SK-N-SH (cell line): ENCODE results near the gene BTBD7. TPM values are rescaled to one million over a fixed set of nuclear protein-coding genes. Genes with fewer than 3 reads are reported as not detected.
A peak's percentile ranks its signal among the peaks of the same experiment; 100 is the strongest.

ENCODE experiments used
- CTCF ChIA-PET: fragments of 300-600, 350-600 bp; formaldehyde crosslinking; extraction: SDS; loops from one replicate; lab custom pipeline; 2021; lab: Yijun Ruan, JAX
- POLR2A ChIA-PET: fragments of 350-600 bp; sonication (Branson Sonifier 250); formaldehyde crosslinking; extraction: SDS; loops from one replicate; lab custom pipeline; 2020; ENCODE audit warnings: antibody characterized with exemption, inconsistent platforms; lab: Yijun Ruan, JAX
- DNase-seq: peaks from one replicate; pipeline ENCODE4 v3.0.0; 2012
- H2AFZ ChIP-seq: fragments of 200-600 bp; sonication (generic); 2 replicates; pipeline ENCODE4 v1.8.1; 2016; ENCODE audit warnings: antibody characterized with exemption, mild to moderate bottlenecking, low read depth
- H3F3A ChIP-seq: fragments of 200-600 bp; sonication (generic); replicated peaks from 2 replicates; pipeline ENCODE3; 2016; ENCODE audit warnings: antibody characterized with exemption, mild to moderate bottlenecking; ENCODE audit not compliant: insufficient read depth
- H3K27ac ChIP-seq, 2 experiments: fragments of 200-500 bp in 1 of 2; fragments of 200-600 bp in 1 of 2; sonication (Bioruptor generic) in 1 of 2; sonication (generic), shearing (Covaris generic) in 1 of 2; 2 replicates each; pipeline versions ENCODE4 v1.5.1 to v1.6.1; 2014 to 2016; ENCODE audit warnings: low read depth in 2 of 2, inconsistent platforms in 1 of 2, low read length in 1 of 2, mild to moderate bottlenecking in 1 of 2, mixed read lengths in 1 of 2
- H3K27me3 ChIP-seq: fragments of 200-600 bp; sonication (generic), shearing (Covaris generic); 2 replicates; pipeline ENCODE4 v1.6.1; 2016; ENCODE audit warnings: mixed run types; ENCODE audit not compliant: insufficient read depth
- H3K36me3 ChIP-seq, 2 experiments: fragments of 200-500 bp in 1 of 2; fragments of 200-600 bp in 1 of 2; sonication (Bioruptor generic) in 1 of 2; sonication (generic) in 1 of 2; replicated peaks in 1 of 2; 2 replicates each; pipeline versions ENCODE3 to v1.5.1; 2014 to 2016; ENCODE audit warnings: low read length in 1 of 2, mild to moderate bottlenecking in 1 of 2; ENCODE audit not compliant: insufficient read depth in 2 of 2, control insufficient read depth in 1 of 2
- H3K4me1 ChIP-seq, 2 experiments: fragments of 200-500 bp in 1 of 2; fragments of 200-600 bp in 1 of 2; sonication (Bioruptor generic) in 1 of 2; sonication (generic), shearing (Covaris generic) in 1 of 2; 2 replicates each; pipeline versions ENCODE4 v1.5.1 to v1.6.1; 2014 to 2016; ENCODE audit warnings: low read depth in 1 of 2, low read length in 1 of 2, mixed run types in 1 of 2; ENCODE audit not compliant: insufficient read depth in 2 of 2, control insufficient read depth in 1 of 2
- H3K4me2 ChIP-seq: fragments of 200-600 bp; sonication (generic), shearing (Covaris generic); 2 replicates; pipeline ENCODE4 v1.6.1; 2017; ENCODE audit warnings: mixed run types
- H3K4me3 ChIP-seq, 2 experiments: fragments of 200-500 bp in 1 of 2; fragments of 200-600 bp in 1 of 2; sonication (Bioruptor generic) in 1 of 2; sonication (generic), shearing (Covaris generic) in 1 of 2; 2 replicates each; pipeline versions ENCODE4 v1.5.1 to v1.8.1; 2014 to 2016; ENCODE audit warnings: low read depth in 2 of 2, inconsistent platforms in 1 of 2, low read length in 1 of 2, mild to moderate bottlenecking in 1 of 2, mixed read lengths in 1 of 2, moderate library complexity in 1 of 2
- H3K79me2 ChIP-seq: fragments of 200-600 bp; sonication (generic); 2 replicates; pipeline ENCODE4 v1.8.1; 2017; ENCODE audit warnings: mild to moderate bottlenecking; ENCODE audit not compliant: insufficient read depth
- H3K9ac ChIP-seq: fragments of 200-600 bp; sonication (generic); 2 replicates; pipeline ENCODE4 v1.6.1; 2017; ENCODE audit warnings: mixed run types
- H3K9me2 ChIP-seq: fragments of 200-600 bp; sonication (generic); 2 replicates; pipeline ENCODE4 v1.6.1; 2017; ENCODE audit warnings: mixed run types
- H3K9me3 ChIP-seq: fragments of 200-600 bp; sonication (generic); 2 replicates; pipeline ENCODE4 v1.6.1; 2017; ENCODE audit warnings: mixed run types, mild to moderate bottlenecking, moderate library complexity
- H4K20me1 ChIP-seq: fragments of 200-600 bp; sonication (generic); 2 replicates; pipeline ENCODE4 v1.6.1; 2017; ENCODE audit warnings: mild to moderate bottlenecking, mixed run types; ENCODE audit not compliant: insufficient read depth
- CTCF ChIP-seq: fragments of 200-600 bp; sonication (generic); IDR thresholded peaks from 2 replicates; pipeline ENCODE4 v1.6.1; 2017; ENCODE audit warnings: antibody characterized with exemption, mild to moderate bottlenecking, moderate library complexity
- FOXJ3 ChIP-seq: sonication (generic); formaldehyde crosslinking; IDR thresholded peaks from 2 replicates; pipeline ENCODE4 v1.5.1; 2020; ENCODE audit warnings: mild to moderate bottlenecking, missing genetic modification reagents
- FOXM1 ChIP-seq: IDR thresholded peaks from 2 replicates; pipeline ENCODE4 v1.4.0; 2012; ENCODE audit warnings: low read depth, mild to moderate bottlenecking
- IRF3 ChIP-seq: fragments of 150-350 bp; IDR thresholded peaks from 2 replicates; pipeline ENCODE4 v1.6.1; 2016; ENCODE audit warnings: mild to moderate bottlenecking, low read depth, low read length
- JUND ChIP-seq: IDR thresholded peaks from 2 replicates; pipeline ENCODE4 v1.4.0; 2012
- MAX ChIP-seq: IDR thresholded peaks from 2 replicates; pipeline ENCODE4 v1.4.0; 2012; ENCODE audit warnings: low read depth
- MEF2A ChIP-seq: IDR thresholded peaks from 2 replicates; pipeline ENCODE4 v1.4.0; 2012; ENCODE audit warnings: low read depth, borderline replicate concordance
- MXI1 ChIP-seq: IDR thresholded peaks from 2 replicates; pipeline ENCODE4 v1.6.1; 2012; ENCODE audit warnings: mild to moderate bottlenecking, low read depth, low read length, improper control_type of control experiment
- RAD21 ChIP-seq: IDR thresholded peaks from 2 replicates; pipeline ENCODE4 v1.6.1; 2012; ENCODE audit warnings: mild to moderate bottlenecking, low read length
- RFX5 ChIP-seq: IDR thresholded peaks from 2 replicates; pipeline ENCODE4 v1.6.1; 2012; ENCODE audit warnings: mild to moderate bottlenecking, improper control_type of control experiment, low read length
- SIN3A ChIP-seq: IDR thresholded peaks from 2 replicates; pipeline ENCODE4 v1.6.1; 2012; ENCODE audit warnings: low read depth, mild to moderate bottlenecking, low read length, moderate library complexity, borderline replicate concordance
- TAF1 ChIP-seq: IDR thresholded peaks from 2 replicates; pipeline ENCODE4 v1.6.1; 2012; ENCODE audit warnings: low read depth, mild to moderate bottlenecking, low read length, moderate library complexity, borderline replicate concordance
- TCF12 ChIP-seq: IDR thresholded peaks from 2 replicates; pipeline ENCODE4 v1.4.0; 2012
- TEAD4 ChIP-seq: IDR thresholded peaks from 2 replicates; pipeline ENCODE4 v1.4.0; 2012; ENCODE audit warnings: mild to moderate bottlenecking, borderline replicate concordance; ENCODE audit not compliant: insufficient read depth
- WGBS: methylation state at CpG from one replicate; pipeline ENCODE4 v1.1.6; 2017; ENCODE audit warnings: low lambda C conversion rate; 5-methylcytosine and 5-hydroxymethylcytosine counted together
- polyA plus RNA-seq, 3 experiments: library from polyadenylated mRNA; depleted of rRNA; stranded (reverse); fragments of >200 nt; gene quantifications; 2 replicates each; pipeline ENCODE4 v1.2.3, GENCODE V29; 2012

BTBD7 gene
- polyA plus RNA-seq, 1 of the 3 experiments (the other 2 are of a cell fraction) = 8.6 TPM

GRCh38 chr14:93319494-93319893 lies 13.3 kb downstream of the BTBD7 start:
- Histone ChIP-seq H3K9me3 (no peaks in the 10 kb centered on the region), H3K27me3 (no peaks in the 10 kb centered on the region), H3K36me3 (peaks cover 0 to 6% of the 10 kb centered on the region in 2 experiments), H3K4me2 (no peak overlapping the region), H3F3A (peaks cover 18% of the 10 kb centered on the region), H3K27ac (peak overlapping the region in 1 of 2 experiments; percentile 62; a peak in 1 of 4 replicates), H3K79me2 (peaks cover 95% of the 10 kb centered on the region), H3K9me2 (no peaks in the 10 kb centered on the region), H2AFZ (no peak overlapping the region), H3K4me3 (no peak overlapping the region), H3K4me1 (peaks cover 0 to 40% of the 10 kb centered on the region in 2 experiments; a peak in 2 of 4 replicates), H4K20me1 (peaks cover 67% of the 10 kb centered on the region), H3K9ac (no peak overlapping the region)
- POLR2A ChIA-PET = no interaction called here
- DNase-seq = no peak
- CTCF ChIA-PET = no interaction called here
- 85% methylated on average over 2 of the region's 2 CpGs for WGBS
- no peak for TF ChIP-seq FOXM1
- no peak for TF ChIP-seq MXI1
- no peak for TF ChIP-seq TCF12
- no peak for TF ChIP-seq CTCF
- TF ChIP-seq TEAD4 = no peak
- TF ChIP-seq RFX5 = no peak
- TF ChIP-seq MAX = no peak
- no peak for TF ChIP-seq RAD21
- no peak for TF ChIP-seq SIN3A
- no peak for TF ChIP-seq FOXJ3 (CRISPR knock-in tag)
- TF ChIP-seq MEF2A = no peak

- ChIA-PET POLR2A (no interaction called here), CTCF (interaction anchor here (1.4 kb wide), 1 partner anchor 26 kb away, joined by 3 read pairs; no protein-coding TSS in a partner anchor)
- Histone ChIP-seq H3K36me3 (peaks cover 0 to 2% of the 10 kb centered on the region in 2 experiments), H3K9ac (no peak overlapping the region), H3K9me2 (no peaks in the 10 kb centered on the region), H3K4me1 (peaks cover 0 to 40% of the 10 kb centered on the region in 2 experiments; a peak in 2 of 4 replicates), H3K79me2 (peaks cover 95% of the 10 kb centered on the region), H3K9me3 (no peaks in the 10 kb centered on the region), H3K4me3 (no peak overlapping the region), H4K20me1 (peaks cover 63% of the 10 kb centered on the region), H3K4me2 (peak overlapping the region; percentile 26; the same call in 1 of the 2 replicates), H3F3A (peaks cover 18% of the 10 kb centered on the region), H2AFZ (no peak overlapping the region), H3K27me3 (no peaks in the 10 kb centered on the region), H3K27ac (peak overlapping the region in 1 of 2 experiments; percentile 62; a peak in 2 of 4 replicates)
- no peak for DNase-seq
- TF ChIP-seq MEF2A (no peak), IRF3 (no peak), JUND (no peak), RAD21 (no peak), TAF1 (no peak)
- WGBS = 88% methylated on average over 5 of the region's 5 CpGs
These were observed 13.9 kb downstream of the BTBD7 start for GRCh38 chr14:93318927-93319326.
